G401.6 (cell line): ENCODE measurements around the gene SHFL.
A peak's percentile ranks its signal among the peaks of the same experiment; 100 is the strongest.

ENCODE experiments used
- FAIRE-seq: peaks from 2 replicates; lab custom pipeline; 2012; peaks lifted over from hg19 to GRCh38; lab: Jason Lieb, UNC

Gene SHFL

GRCh38 chr19:10085641-10086590 is at the start of gene SHFL:
Gene SHFL (plus strand): TSS chr19:10086317. CDS start chr19:10086428, 111 bp downstream.
- FAIRE-seq, result no peak

- no peak for FAIRE-seq
These were observed 49.5 kb upstream of the SHFL start for GRCh38 chr19:10036601-10037071.

- no peak for FAIRE-seq
These were observed 48.8 kb upstream of the SHFL start for GRCh38 chr19:10037367-10037766.

- no peak for FAIRE-seq
These were observed 48.3 kb upstream of the SHFL start for GRCh38 chr19:10037809-10038208.

- FAIRE-seq, result no peak
These were observed 42.7 kb upstream of the SHFL start for GRCh38 chr19:10043286-10043927.

GRCh38 chr19:10044390-10044789 is 41.7 kb upstream of the SHFL start:
- FAIRE-seq, result no peak

GRCh38 chr19:10045371-10045770 is 40.7 kb upstream of the SHFL start:
- no peak for FAIRE-seq

GRCh38 chr19:10049626-10050025 is 36.5 kb upstream of the SHFL start:
- FAIRE-seq, result no peak

- FAIRE-seq, result no peak
These were observed 33.3 kb upstream of the SHFL start for GRCh38 chr19:10052602-10053360.

- FAIRE-seq, result no peak
These were observed 24.3 kb upstream of the SHFL start for GRCh38 chr19:10061717-10062310.

- FAIRE-seq, result no peak
These were observed 17.9 kb upstream of the SHFL start for GRCh38 chr19:10068205-10068604.

GRCh38 chr19:10069046-10069445 is 17.1 kb upstream of the SHFL start:
- no peak for FAIRE-seq

GRCh38 chr19:10070730-10071446 is 15.2 kb upstream of the SHFL start:
- FAIRE-seq, result no peak

GRCh38 chr19:10074153-10074552 is 12.0 kb upstream of the SHFL start:
- FAIRE-seq, result peak; percentile 82

- FAIRE-seq, result no peak
These were observed 9.6 kb upstream of the SHFL start for GRCh38 chr19:10076535-10076934.

GRCh38 chr19:10078329-10078728 is 7.8 kb upstream of the SHFL start:
- FAIRE-seq, result no peak

GRCh38 chr19:10079031-10079453 is 7.1 kb upstream of the SHFL start:
- no peak for FAIRE-seq

- no peak for FAIRE-seq
These were observed 2.2 kb upstream of the SHFL start for GRCh38 chr19:10083911-10084310.

GRCh38 chr19:10084803-10085202 is 1.3 kb upstream of the SHFL start:
- FAIRE-seq, result no peak

- no peak for FAIRE-seq
These were observed 575 bp downstream of the SHFL start for GRCh38 chr19:10086591-10087192.
